Measurements from ENCODE around the gene CCDC88C. TPM values are rescaled to one million over a fixed set of nuclear protein-coding genes. Genes with fewer than 3 reads are reported as not detected.

CCDC88C gene
- total and polyA plus RNA-seq, 2 experiments from 2014 or later = 23.6 to 60.7 TPM

DNA sequence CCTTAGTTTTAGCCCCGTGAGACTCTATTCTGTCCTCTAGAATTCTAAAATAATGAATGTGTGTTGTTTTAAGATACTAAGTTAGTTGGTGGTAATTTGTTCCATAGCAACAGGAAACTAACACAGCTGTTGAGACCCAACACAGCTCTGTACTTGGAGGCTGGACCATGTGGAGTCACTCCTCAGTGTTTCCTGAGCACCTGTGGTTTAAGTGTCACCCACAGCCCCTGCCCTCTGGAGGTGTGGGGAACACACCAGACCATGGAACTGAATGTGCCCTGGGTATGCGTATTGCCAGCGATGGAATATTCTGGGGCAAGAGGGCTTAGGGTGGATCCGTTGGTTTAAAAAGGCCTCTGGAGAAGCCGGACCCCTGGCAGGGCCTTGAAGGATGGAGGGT, 156.5 kb downstream of the CCDC88C start:
- Mint-ChIP-seq H3K36me3 (ENCODE audit: low read depth) (no peaks in the 10 kb centered on the region), H3K4me1 (peaks cover 25% of the 10 kb centered on the region), H3K27me3 (ENCODE audit: insufficient read depth, low read depth, poor library complexity) (peaks cover 27% of the 10 kb centered on the region), H3K4me3 (no peak overlapping the region), H3K27ac (no peak overlapping the region), H3K9me3 (no peaks in the 10 kb centered on the region; the same call in 2 of the 3 replicates)
- no peak overlapping the region for H3K4me2 ChIP-seq
- H3K4me1 ChIP-seq (ENCODE audit: insufficient read depth) = peaks cover 4% of the 10 kb centered on the region; the same call in 1 of the 2 replicates
- ATAC-seq = no peak
- no peaks in the 10 kb centered on the region for H3F3A ChIP-seq (replicated peaks; ENCODE audit: low read depth)
- TF ChIP-seq, protein P1, sequence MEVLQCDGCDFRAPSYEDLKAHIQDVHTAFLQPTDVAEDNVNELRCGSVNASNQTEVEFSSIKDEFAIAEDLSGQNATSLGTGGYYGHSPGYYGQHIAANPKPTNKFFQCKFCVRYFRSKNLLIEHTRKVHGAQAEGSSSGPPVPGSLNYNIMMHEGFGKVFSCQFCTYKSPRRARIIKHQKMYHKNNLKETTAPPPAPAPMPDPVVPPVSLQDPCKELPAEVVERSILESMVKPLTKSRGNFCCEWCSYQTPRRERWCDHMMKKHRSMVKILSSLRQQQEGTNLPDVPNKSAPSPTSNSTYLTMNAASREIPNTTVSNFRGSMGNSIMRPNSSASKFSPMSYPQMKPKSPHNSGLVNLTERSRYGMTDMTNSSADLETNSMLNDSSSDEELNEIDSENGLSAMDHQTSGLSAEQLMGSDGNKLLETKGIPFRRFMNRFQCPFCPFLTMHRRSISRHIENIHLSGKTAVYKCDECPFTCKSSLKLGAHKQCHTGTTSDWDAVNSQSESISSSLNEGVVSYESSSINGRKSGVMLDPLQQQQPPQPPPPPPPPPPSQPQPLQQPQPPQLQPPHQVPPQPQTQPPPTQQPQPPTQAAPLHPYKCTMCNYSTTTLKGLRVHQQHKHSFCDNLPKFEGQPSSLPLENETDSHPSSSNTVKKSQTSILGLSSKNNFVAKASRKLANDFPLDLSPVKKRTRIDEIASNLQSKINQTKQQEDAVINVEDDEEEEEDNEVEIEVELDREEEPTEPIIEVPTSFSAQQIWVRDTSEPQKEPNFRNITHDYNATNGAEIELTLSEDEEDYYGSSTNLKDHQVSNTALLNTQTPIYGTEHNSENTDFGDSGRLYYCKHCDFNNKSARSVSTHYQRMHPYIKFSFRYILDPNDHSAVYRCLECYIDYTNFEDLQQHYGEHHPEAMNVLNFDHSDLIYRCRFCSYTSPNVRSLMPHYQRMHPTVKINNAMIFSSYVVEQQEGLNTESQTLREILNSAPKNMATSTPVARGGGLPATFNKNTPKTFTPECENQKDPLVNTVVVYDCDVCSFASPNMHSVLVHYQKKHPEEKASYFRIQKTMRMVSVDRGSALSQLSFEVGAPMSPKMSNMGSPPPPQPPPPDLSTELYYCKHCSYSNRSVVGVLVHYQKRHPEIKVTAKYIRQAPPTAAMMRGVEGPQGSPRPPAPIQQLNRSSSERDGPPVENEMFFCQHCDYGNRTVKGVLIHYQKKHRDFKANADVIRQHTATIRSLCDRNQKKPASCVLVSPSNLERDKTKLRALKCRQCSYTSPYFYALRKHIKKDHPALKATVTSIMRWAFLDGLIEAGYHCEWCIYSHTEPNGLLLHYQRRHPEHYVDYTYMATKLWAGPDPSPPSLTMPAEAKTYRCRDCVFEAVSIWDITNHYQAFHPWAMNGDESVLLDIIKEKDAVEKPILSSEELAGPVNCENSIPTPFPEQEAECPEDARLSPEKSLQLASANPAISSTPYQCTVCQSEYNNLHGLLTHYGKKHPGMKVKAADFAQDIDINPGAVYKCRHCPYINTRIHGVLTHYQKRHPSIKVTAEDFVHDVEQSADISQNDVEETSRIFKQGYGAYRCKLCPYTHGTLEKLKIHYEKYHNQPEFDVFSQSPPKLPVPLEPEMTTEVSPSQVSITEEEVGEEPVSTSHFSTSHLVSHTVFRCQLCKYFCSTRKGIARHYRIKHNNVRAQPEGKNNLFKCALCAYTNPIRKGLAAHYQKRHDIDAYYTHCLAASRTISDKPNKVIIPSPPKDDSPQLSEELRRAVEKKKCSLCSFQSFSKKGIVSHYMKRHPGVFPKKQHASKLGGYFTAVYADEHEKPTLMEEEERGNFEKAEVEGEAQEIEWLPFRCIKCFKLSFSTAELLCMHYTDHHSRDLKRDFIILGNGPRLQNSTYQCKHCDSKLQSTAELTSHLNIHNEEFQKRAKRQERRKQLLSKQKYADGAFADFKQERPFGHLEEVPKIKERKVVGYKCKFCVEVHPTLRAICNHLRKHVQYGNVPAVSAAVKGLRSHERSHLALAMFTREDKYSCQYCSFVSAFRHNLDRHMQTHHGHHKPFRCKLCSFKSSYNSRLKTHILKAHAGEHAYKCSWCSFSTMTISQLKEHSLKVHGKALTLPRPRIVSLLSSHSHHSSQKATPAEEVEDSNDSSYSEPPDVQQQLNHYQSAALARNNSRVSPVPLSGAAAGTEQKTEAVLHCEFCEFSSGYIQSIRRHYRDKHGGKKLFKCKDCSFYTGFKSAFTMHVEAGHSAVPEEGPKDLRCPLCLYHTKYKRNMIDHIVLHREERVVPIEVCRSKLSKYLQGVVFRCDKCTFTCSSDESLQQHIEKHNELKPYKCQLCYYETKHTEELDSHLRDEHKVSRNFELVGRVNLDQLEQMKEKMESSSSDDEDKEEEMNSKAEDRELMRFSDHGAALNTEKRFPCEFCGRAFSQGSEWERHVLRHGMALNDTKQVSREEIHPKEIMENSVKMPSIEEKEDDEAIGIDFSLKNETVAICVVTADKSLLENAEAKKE (CRISPR knock-in tag; IDR thresholded peaks at IDR 0.05) = no peak
- TF ChIP-seq, protein P2, sequence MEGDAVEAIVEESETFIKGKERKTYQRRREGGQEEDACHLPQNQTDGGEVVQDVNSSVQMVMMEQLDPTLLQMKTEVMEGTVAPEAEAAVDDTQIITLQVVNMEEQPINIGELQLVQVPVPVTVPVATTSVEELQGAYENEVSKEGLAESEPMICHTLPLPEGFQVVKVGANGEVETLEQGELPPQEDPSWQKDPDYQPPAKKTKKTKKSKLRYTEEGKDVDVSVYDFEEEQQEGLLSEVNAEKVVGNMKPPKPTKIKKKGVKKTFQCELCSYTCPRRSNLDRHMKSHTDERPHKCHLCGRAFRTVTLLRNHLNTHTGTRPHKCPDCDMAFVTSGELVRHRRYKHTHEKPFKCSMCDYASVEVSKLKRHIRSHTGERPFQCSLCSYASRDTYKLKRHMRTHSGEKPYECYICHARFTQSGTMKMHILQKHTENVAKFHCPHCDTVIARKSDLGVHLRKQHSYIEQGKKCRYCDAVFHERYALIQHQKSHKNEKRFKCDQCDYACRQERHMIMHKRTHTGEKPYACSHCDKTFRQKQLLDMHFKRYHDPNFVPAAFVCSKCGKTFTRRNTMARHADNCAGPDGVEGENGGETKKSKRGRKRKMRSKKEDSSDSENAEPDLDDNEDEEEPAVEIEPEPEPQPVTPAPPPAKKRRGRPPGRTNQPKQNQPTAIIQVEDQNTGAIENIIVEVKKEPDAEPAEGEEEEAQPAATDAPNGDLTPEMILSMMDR (conservative IDR thresholded peaks at IDR 0.05; ENCODE audit: low read depth in 2 of 2) = no peak
- TF ChIP-seq JUNB (IDR thresholded peaks at IDR 0.05; ENCODE audit: unreplicated experiment) (no peak), ZNF114 (CRISPR knock-in tag; IDR thresholded peaks at IDR 0.05) (no peak), CREB1 (CRISPR knock-in tag; IDR thresholded peaks at IDR 0.05; ENCODE audit: low read depth) (no peak), ZNF331 (CRISPR knock-in tag; IDR thresholded peaks at IDR 0.05; ENCODE audit: low read depth) (no peak), EZH2 (IDR thresholded peaks at IDR 0.05; ENCODE audit: low read depth, unreplicated experiment) (no peak), EZH2phosphoT487 (IDR thresholded peaks at IDR 0.05; ENCODE audit: unreplicated experiment) (no peak), POLR2AphosphoS5 (IDR thresholded peaks at IDR 0.05; ENCODE audit: low read depth) (no peak), NANOG (IDR thresholded peaks at IDR 0.05; ENCODE audit: borderline replicate concordance) (no peak), STAT1 (IDR thresholded peaks at IDR 0.05; ENCODE audit: unreplicated experiment) (no peak)
- TF ChIP-seq, protein P3, sequence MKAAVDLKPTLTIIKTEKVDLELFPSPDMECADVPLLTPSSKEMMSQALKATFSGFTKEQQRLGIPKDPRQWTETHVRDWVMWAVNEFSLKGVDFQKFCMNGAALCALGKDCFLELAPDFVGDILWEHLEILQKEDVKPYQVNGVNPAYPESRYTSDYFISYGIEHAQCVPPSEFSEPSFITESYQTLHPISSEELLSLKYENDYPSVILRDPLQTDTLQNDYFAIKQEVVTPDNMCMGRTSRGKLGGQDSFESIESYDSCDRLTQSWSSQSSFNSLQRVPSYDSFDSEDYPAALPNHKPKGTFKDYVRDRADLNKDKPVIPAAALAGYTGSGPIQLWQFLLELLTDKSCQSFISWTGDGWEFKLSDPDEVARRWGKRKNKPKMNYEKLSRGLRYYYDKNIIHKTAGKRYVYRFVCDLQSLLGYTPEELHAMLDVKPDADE (IDR thresholded peaks at IDR 0.05) = no peak
- TF ChIP-seq, protein P4, sequence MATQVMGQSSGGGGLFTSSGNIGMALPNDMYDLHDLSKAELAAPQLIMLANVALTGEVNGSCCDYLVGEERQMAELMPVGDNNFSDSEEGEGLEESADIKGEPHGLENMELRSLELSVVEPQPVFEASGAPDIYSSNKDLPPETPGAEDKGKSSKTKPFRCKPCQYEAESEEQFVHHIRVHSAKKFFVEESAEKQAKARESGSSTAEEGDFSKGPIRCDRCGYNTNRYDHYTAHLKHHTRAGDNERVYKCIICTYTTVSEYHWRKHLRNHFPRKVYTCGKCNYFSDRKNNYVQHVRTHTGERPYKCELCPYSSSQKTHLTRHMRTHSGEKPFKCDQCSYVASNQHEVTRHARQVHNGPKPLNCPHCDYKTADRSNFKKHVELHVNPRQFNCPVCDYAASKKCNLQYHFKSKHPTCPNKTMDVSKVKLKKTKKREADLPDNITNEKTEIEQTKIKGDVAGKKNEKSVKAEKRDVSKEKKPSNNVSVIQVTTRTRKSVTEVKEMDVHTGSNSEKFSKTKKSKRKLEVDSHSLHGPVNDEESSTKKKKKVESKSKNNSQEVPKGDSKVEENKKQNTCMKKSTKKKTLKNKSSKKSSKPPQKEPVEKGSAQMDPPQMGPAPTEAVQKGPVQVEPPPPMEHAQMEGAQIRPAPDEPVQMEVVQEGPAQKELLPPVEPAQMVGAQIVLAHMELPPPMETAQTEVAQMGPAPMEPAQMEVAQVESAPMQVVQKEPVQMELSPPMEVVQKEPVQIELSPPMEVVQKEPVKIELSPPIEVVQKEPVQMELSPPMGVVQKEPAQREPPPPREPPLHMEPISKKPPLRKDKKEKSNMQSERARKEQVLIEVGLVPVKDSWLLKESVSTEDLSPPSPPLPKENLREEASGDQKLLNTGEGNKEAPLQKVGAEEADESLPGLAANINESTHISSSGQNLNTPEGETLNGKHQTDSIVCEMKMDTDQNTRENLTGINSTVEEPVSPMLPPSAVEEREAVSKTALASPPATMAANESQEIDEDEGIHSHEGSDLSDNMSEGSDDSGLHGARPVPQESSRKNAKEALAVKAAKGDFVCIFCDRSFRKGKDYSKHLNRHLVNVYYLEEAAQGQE (IDR thresholded peaks at IDR 0.05; ENCODE audit: unreplicated experiment) = no peak
- H3K27me3 ChIP-seq (ENCODE audit: insufficient read depth) = peaks cover 35% of the 10 kb centered on the region
- no peaks in the 10 kb centered on the region for H3K9me2 ChIP-seq (ENCODE audit: insufficient read depth)
- no peak overlapping the region for H3K4me3 ChIP-seq
- H3K79me2 ChIP-seq (replicated peaks; ENCODE audit: insufficient read depth) = no peaks in the 10 kb centered on the region
- DNase-seq (ENCODE audit: low spot score) = no peak
- no peaks in the 10 kb centered on the region for H3K36me3 ChIP-seq (ENCODE audit: insufficient read depth)
- H2AFZ ChIP-seq = no peak overlapping the region
- H3K27ac ChIP-seq (ENCODE audit: low read depth) = no peak overlapping the region
- H4K20me1 ChIP-seq (replicated peaks; ENCODE audit: insufficient read depth) = no peaks in the 10 kb centered on the region
